ENCODE measurements around the gene SEC16A.

GRCh38 chr9:136470792-136471469 is 11.9 kb downstream of the SEC16A start:
- TF ChIP-seq POLR2A (IDR thresholded peaks at IDR 0.05) (no peak), CTCF (IDR thresholded peaks at IDR 0.05) (no peak)
